ENCODE measurements around the gene KRI1. TPM values are rescaled to one million over a fixed set of nuclear protein-coding genes. Genes with fewer than 3 reads are reported as not detected.

Gene KRI1
- total and polyA plus RNA-seq, 2 of the 8 experiments (the other 6 are each of a cell fraction or from before 2014, with no cell fraction given), result 14.2 to 45.2 TPM

DNA sequence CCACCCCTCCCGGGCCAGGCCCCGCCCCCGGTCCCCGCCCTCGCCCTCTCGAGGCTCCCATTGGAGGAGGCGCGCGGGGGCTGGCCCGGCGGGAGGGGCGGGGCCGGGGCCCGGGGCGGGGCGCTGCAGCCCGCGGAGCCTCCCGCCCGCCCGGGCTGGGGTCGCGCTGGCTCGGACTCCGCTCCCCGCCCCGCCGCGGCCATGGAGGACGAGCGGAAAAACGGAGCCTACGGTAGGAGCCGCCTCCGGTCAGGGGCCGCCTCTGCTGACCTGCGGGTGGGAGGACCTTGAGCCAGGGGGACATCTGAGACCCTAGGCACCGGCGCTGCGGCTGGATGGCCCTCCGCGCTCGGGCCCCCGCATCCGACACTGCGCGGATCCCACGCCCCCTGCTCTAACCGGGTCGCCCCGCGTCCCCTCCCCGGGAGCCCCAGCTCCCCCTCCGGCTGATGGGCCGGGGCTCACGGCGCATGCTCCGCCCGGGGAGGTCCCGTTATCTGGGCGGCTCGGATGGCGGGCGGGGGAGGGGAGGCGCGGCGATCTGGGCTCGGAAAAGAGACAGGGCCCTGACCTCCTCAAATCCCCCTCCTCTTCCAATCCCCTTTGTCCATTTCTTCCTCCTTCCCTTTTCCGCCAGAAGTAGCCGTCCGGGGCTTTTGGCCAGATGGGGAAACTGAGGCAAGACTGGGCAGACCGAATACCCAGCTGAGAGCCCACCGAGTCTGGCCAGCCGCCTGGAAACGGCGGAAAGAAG, 36.7 kb upstream of the KRI1 start (continued):
- TF ChIP-seq, protein P1, sequence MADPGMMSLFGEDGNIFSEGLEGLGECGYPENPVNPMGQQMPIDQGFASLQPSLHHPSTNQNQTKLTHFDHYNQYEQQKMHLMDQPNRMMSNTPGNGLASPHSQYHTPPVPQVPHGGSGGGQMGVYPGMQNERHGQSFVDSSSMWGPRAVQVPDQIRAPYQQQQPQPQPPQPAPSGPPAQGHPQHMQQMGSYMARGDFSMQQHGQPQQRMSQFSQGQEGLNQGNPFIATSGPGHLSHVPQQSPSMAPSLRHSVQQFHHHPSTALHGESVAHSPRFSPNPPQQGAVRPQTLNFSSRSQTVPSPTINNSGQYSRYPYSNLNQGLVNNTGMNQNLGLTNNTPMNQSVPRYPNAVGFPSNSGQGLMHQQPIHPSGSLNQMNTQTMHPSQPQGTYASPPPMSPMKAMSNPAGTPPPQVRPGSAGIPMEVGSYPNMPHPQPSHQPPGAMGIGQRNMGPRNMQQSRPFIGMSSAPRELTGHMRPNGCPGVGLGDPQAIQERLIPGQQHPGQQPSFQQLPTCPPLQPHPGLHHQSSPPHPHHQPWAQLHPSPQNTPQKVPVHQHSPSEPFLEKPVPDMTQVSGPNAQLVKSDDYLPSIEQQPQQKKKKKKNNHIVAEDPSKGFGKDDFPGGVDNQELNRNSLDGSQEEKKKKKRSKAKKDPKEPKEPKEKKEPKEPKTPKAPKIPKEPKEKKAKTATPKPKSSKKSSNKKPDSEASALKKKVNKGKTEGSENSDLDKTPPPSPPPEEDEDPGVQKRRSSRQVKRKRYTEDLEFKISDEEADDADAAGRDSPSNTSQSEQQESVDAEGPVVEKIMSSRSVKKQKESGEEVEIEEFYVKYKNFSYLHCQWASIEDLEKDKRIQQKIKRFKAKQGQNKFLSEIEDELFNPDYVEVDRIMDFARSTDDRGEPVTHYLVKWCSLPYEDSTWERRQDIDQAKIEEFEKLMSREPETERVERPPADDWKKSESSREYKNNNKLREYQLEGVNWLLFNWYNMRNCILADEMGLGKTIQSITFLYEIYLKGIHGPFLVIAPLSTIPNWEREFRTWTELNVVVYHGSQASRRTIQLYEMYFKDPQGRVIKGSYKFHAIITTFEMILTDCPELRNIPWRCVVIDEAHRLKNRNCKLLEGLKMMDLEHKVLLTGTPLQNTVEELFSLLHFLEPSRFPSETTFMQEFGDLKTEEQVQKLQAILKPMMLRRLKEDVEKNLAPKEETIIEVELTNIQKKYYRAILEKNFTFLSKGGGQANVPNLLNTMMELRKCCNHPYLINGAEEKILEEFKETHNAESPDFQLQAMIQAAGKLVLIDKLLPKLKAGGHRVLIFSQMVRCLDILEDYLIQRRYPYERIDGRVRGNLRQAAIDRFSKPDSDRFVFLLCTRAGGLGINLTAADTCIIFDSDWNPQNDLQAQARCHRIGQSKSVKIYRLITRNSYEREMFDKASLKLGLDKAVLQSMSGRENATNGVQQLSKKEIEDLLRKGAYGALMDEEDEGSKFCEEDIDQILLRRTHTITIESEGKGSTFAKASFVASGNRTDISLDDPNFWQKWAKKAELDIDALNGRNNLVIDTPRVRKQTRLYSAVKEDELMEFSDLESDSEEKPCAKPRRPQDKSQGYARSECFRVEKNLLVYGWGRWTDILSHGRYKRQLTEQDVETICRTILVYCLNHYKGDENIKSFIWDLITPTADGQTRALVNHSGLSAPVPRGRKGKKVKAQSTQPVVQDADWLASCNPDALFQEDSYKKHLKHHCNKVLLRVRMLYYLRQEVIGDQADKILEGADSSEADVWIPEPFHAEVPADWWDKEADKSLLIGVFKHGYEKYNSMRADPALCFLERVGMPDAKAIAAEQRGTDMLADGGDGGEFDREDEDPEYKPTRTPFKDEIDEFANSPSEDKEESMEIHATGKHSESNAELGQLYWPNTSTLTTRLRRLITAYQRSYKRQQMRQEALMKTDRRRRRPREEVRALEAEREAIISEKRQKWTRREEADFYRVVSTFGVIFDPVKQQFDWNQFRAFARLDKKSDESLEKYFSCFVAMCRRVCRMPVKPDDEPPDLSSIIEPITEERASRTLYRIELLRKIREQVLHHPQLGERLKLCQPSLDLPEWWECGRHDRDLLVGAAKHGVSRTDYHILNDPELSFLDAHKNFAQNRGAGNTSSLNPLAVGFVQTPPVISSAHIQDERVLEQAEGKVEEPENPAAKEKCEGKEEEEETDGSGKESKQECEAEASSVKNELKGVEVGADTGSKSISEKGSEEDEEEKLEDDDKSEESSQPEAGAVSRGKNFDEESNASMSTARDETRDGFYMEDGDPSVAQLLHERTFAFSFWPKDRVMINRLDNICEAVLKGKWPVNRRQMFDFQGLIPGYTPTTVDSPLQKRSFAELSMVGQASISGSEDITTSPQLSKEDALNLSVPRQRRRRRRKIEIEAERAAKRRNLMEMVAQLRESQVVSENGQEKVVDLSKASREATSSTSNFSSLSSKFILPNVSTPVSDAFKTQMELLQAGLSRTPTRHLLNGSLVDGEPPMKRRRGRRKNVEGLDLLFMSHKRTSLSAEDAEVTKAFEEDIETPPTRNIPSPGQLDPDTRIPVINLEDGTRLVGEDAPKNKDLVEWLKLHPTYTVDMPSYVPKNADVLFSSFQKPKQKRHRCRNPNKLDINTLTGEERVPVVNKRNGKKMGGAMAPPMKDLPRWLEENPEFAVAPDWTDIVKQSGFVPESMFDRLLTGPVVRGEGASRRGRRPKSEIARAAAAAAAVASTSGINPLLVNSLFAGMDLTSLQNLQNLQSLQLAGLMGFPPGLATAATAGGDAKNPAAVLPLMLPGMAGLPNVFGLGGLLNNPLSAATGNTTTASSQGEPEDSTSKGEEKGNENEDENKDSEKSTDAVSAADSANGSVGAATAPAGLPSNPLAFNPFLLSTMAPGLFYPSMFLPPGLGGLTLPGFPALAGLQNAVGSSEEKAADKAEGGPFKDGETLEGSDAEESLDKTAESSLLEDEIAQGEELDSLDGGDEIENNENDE (IDR thresholded peaks at IDR 0.05; ENCODE audit: insufficient replicate concordance, low read length), result no peak
- TF ChIP-seq RNF2 (IDR thresholded peaks at IDR 0.05; ENCODE audit: borderline replicate concordance, low read depth, low read length, missing control alignments, poor library complexity, severe bottlenecking), result no peak
- no peak for TF ChIP-seq HDAC2 (IDR thresholded peaks at IDR 0.05; ENCODE audit: borderline replicate concordance in 1 of 2, low read depth in 2 of 2, low read length in 2 of 2)
- TF ChIP-seq SIX5 (IDR thresholded peaks at IDR 0.05; ENCODE audit: low read depth, low read length), result no peak
- TF ChIP-seq, protein P2, sequence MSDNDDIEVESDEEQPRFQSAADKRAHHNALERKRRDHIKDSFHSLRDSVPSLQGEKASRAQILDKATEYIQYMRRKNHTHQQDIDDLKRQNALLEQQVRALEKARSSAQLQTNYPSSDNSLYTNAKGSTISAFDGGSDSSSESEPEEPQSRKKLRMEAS (IDR thresholded peaks at IDR 0.05), result no peak
- no peak for TF ChIP-seq MAFK (IDR thresholded peaks at IDR 0.05; ENCODE audit: low read depth, low read length)
- TF ChIP-seq KDM1A (IDR thresholded peaks at IDR 0.05; ENCODE audit: borderline replicate concordance, low read length), result peak; percentile 67
- TF ChIP-seq SP1 (IDR thresholded peaks at IDR 0.05; ENCODE audit: low read depth, low read length), result no peak
- no peak for TF ChIP-seq CBX5 (IDR thresholded peaks at IDR 0.05; ENCODE audit: low read depth, low read length)
